Naive B cell (primary cell): ENCODE measurements around the gene FMNL1. TPM values are rescaled to one million over a fixed set of nuclear protein-coding genes. Genes with fewer than 3 reads are reported as not detected.

Source experiments
- ATAC-seq, 2 donors: fragments of 150-1000 bp; cut with Tn5 transposase; 2 replicates each; pipeline ENCODE4 v1.10.0; 2021; ENCODE audit warnings: low read depth in 2 of 2, mild to moderate bottlenecking in 2 of 2, moderate library complexity in 2 of 2
- DNase-seq: peaks from one replicate; pipeline ENCODE4 v3.0.0; 2022
- H3K27ac Mint-ChIP-seq, 6 donors: one replicate each; pipeline ENCODE4 v1.8.0; 2020 to 2022; ENCODE audit warnings: mild to moderate bottlenecking in 6 of 6, mixed read lengths in 6 of 6, moderate library complexity in 5 of 6, inconsistent platforms in 2 of 6
- H3K27me3 Mint-ChIP-seq, 3 donors: one replicate each; pipeline ENCODE4 v1.8.0; 2021 to 2022; ENCODE audit warnings: mixed read lengths in 3 of 3, mild to moderate bottlenecking in 1 of 3
- H3K36me3 Mint-ChIP-seq, 2 donors: one replicate each; pipeline ENCODE4 v1.8.0; 2020 to 2022; ENCODE audit warnings: mixed read lengths in 2 of 2, inconsistent platforms in 1 of 2, mild to moderate bottlenecking in 1 of 2
- H3K4me1 Mint-ChIP-seq, 3 donors: one replicate each; pipeline ENCODE4 v1.8.0; 2020 to 2022; ENCODE audit warnings: mixed read lengths in 3 of 3, inconsistent platforms in 1 of 3, mild to moderate bottlenecking in 1 of 3, moderate library complexity in 1 of 3
- H3K4me3 Mint-ChIP-seq, 8 donors: one replicate each; pipeline ENCODE4 v1.8.0; 2020 to 2022; ENCODE audit warnings: mild to moderate bottlenecking in 8 of 8, mixed read lengths in 8 of 8, moderate library complexity in 8 of 8, inconsistent platforms in 2 of 8
- H3K9me3 Mint-ChIP-seq, 7 donors: one replicate each; pipeline ENCODE4 v1.8.0; 2020 to 2022; ENCODE audit warnings: mixed read lengths in 7 of 7, mild to moderate bottlenecking in 5 of 7, inconsistent platforms in 2 of 7, moderate library complexity in 1 of 7
- polyA plus RNA-seq, 6 donors: library from polyadenylated mRNA; unstranded; fragments of 300-500 nt; fragmentation: Illumina TruSeq; gene quantifications; one replicate each; pipeline ENCODE4 v1.2.3, GENCODE V29; 2021; ENCODE audit warnings: low read depth in 6 of 6

FMNL1 gene
- 10 to 100 TPM; 16.9 to 47.0 (median 22.3) TPM for polyA plus RNA-seq

DNA sequence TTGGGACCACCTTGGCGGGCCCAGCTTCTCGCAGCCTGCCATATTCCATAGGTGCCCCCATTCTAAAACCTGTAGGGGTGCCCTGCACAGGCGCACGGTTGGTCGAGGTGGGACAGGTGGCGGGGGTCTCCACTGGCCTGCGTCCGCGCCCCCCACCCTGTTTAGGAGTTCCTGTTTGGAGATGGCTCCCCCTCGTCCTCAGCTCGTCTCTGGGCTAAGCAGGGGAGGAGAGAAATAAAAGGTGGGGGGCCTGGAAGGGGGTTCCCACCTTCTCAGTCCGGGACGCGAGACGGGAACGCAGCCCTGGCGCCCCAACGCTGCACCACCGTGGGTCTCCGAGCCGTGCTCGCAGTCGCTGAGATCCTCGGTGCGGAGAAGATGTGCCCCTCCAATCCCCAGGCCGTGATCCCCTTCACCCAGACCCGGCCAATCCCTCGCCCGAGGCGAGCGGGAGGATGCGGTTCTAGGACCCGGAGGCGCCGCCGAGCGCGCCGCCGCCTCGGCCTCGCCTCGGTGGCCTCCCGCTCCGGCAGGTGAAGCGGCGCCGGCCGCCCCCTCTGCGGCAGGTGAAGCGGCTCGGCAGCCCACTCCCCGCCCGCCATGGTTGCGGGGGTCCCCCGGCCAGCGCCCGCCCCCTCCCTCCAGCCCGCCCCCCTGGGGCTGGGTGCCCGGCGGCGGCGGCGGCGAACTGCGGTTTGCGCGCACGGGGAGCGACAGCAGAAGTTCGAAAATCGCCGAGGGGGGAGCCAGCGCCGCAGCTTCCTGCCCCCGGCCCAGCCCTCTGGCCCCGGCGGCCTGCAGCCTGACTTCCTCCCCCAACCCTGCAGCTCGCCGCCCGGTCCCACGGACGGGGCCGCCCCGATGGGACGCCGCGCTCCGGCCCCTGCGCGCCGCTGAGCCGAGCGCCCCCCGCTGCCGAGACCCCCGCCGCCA is at the start of gene FMNL1:
Gene FMNL1 (plus strand): TSS at position 805 of the 933 bp plus-strand sequence. CDS start 240 bp downstream, outside the sequence.
- DNase-seq (peak; percentile 83), ATAC-seq (peak; percentile 46)
- no peaks in the 10 kb centered on the region for H3K27me3 Mint-ChIP-seq
- H3K4me1 Mint-ChIP-seq: peaks cover 57 to 67% (median 66%) of the 10 kb centered on the region in 3 donors
- H3K36me3 Mint-ChIP-seq: peaks cover 4 to 7% of the 10 kb centered on the region in 2 donors
- no peaks in the 10 kb centered on the region for H3K9me3 Mint-ChIP-seq
- H3K27ac Mint-ChIP-seq: peak within 1 kb of the TSS; percentile 97 to 100 (median 100)
- peak within 1 kb of the TSS; percentile 96 to 99 (median 98) for H3K4me3 Mint-ChIP-seq

DNA sequence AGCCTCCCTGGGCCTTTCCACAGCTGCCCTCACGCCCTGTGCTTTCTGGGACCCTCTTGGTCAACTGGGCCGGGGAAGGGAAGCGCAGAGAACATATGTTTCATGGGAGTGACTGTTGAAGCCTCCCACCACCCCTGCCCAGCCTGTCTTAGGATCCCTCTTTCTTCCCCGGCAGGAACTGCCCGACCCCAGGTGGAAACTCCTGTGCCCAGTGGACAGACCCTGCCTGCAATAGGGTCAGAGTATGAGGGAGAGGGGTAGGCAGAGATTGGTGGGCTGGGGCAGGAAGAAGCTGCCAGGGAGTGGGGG is 49.5 kb upstream of the FMNL1 start:
- no peaks in the 10 kb centered on the region for H3K27me3 Mint-ChIP-seq

DNA sequence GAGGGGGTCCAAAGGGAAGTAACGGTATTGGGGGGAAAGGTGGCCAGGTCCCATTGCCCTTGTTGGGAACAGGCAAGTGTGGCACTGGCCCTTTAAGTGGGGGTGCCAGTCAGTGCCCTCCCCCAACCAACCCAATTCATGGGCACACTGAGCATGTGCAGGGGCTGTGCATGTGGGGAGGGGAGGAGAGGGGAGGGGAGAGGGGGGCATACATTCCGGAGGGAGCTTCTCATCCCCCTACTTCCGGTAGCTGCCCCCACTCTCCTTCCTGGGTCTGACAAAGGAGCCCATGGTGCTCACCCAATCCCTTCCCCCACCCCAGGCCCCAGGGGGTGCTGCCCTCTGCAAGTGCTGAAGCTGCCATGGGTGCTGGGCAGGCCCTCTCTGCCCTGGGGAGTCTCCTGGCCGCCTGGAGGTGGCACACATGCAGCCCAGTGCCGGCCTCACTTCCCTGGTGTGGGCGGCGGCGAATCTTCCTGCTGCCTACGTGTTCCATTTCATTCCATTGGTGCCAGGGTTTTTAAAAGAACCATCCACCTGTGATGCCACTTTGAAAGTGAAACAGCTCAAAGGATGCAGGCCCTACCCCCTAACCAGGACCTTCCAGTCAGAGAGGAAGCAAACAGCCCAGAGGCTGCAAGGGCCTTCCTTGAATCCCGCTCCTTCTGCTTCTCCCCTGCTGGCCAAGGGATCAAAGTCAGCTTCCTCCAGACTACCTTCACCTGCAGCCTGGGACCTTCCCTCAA is 49.0 kb upstream of the FMNL1 start:
- Mint-ChIP-seq H3K36me3 (no peaks in the 10 kb centered on the region), H3K27ac (peak overlapping the region; percentile 53 to 94 (median 87)), H3K4me3 (peak overlapping the region; percentile 81 to 91 (median 88)), H3K4me1 (peaks cover 7 to 24% (median 12%) of the 10 kb centered on the region in 3 donors), H3K27me3 (no peaks in the 10 kb centered on the region), H3K9me3 (no peaks in the 10 kb centered on the region)
- peak; percentile 81 to 85 for ATAC-seq
- DNase-seq: peak; percentile 54

More for the DNA sequence above, 49.5 kb upstream of the FMNL1 start:
- H3K9me3 Mint-ChIP-seq: no peaks in the 10 kb centered on the region
- peak overlapping the region in 7 of 8 donors; percentile 32 to 86 (median 70) for H3K4me3 Mint-ChIP-seq
- peak overlapping the region in 3 of 6 donors; percentile 26 to 87 (median 78) for H3K27ac Mint-ChIP-seq
- no peaks in the 10 kb centered on the region for H3K36me3 Mint-ChIP-seq
- peaks cover 7 to 24% (median 12%) of the 10 kb centered on the region in 3 donors for H3K4me1 Mint-ChIP-seq
- ATAC-seq: no peak
- no peak for DNase-seq

GRCh38 chr17:45175759-45176115 is 45.9 kb upstream of the FMNL1 start:
- ATAC-seq (no peak), DNase-seq (no peak)
- Mint-ChIP-seq H3K4me1 (peaks cover 7 to 23% (median 12%) of the 10 kb centered on the region in 3 donors), H3K36me3 (no peaks in the 10 kb centered on the region), H3K27ac (peak overlapping the region in 2 of 6 donors; percentile 29 to 52), H3K27me3 (no peaks in the 10 kb centered on the region), H3K4me3 (peak overlapping the region in 3 of 8 donors; percentile 25 to 47 (median 36)), H3K9me3 (no peaks in the 10 kb centered on the region)

- ATAC-seq: no peak
- Mint-ChIP-seq H3K9me3 (no peaks in the 10 kb centered on the region), H3K4me3 (no peak overlapping the region), H3K36me3 (no peaks in the 10 kb centered on the region), H3K27me3 (no peaks in the 10 kb centered on the region), H3K27ac (no peak overlapping the region), H3K4me1 (peaks cover 6 to 9% (median 7%) of the 10 kb centered on the region in 3 donors)
- no peak for DNase-seq
Measured at GRCh38 chr17:45177563-45177962, 44.1 kb upstream of the FMNL1 start.

- no peak for ATAC-seq
- DNase-seq: no peak
- H3K27ac Mint-ChIP-seq: no peak overlapping the region
- no peaks in the 10 kb centered on the region for H3K36me3 Mint-ChIP-seq
- no peaks in the 10 kb centered on the region for H3K4me1 Mint-ChIP-seq
- H3K9me3 Mint-ChIP-seq: no peaks in the 10 kb centered on the region
- H3K27me3 Mint-ChIP-seq: peaks cover 0 to 5% (median 0%) of the 10 kb centered on the region in 3 donors
- H3K4me3 Mint-ChIP-seq: no peak overlapping the region
Measured at GRCh38 chr17:45184144-45184543, 37.5 kb upstream of the FMNL1 start.

DNA sequence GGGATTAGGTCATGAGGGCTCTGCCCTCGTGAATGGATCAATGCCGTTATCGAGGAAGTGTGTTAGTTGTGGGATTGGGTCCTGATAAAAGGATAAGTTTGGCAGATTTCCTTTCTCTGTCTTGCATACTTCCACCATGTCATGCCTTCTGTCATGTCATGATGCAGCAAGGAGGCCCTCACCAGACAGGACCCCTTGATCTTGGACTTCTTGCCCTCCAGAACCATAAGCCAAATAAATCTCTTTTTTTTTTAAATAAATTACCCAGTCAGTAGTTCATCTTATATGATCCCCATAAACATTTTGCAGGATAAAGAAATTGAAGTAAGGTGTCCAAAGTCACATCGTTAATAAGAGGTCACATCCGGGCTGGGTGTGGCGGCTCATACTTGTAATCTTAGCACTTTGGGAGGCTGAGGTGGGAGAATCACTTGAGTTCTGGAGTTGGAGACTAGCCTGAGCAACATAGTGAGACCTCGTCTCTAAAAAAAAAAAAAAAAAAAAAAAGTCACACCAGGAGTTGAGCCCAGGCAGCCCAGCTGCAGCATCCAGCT is 34.8 kb upstream of the FMNL1 start:
- Mint-ChIP-seq H3K27me3 (peaks cover 0 to 5% (median 0%) of the 10 kb centered on the region in 3 donors), H3K4me1 (no peaks in the 10 kb centered on the region), H3K36me3 (no peaks in the 10 kb centered on the region), H3K4me3 (no peak overlapping the region), H3K9me3 (no peaks in the 10 kb centered on the region), H3K27ac (no peak overlapping the region)
- DNase-seq (no peak), ATAC-seq (no peak)

DNA sequence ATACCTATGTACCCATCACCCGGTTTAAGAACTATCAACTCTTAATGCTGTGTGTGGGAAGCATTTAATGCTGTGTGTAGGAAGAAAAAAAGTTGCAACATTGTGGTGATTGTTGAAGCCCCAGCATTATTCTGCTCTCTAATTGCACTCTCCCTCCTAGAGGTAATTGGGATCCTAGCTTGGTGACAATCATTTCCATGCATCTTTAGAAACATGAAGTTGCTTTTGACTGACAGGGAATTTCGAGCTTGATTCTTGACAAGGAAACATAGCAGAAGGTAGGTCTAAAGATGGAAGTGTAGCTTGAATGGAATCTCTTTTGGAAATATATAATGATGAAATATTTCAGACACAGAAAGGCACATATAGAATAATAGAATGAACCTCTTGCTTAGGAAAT is 32.7 kb upstream of the FMNL1 start:
- H3K36me3 Mint-ChIP-seq: no peaks in the 10 kb centered on the region
- H3K27me3 Mint-ChIP-seq: peaks cover 0 to 5% (median 0%) of the 10 kb centered on the region in 3 donors
- H3K9me3 Mint-ChIP-seq: no peaks in the 10 kb centered on the region
- no peak overlapping the region for H3K27ac Mint-ChIP-seq
- H3K4me1 Mint-ChIP-seq: no peaks in the 10 kb centered on the region
- DNase-seq: no peak
- no peak for ATAC-seq
- H3K4me3 Mint-ChIP-seq: no peak overlapping the region

GRCh38 chr17:45190503-45191255 is 31.0 kb upstream of the FMNL1 start:
- Mint-ChIP-seq H3K4me3 (no peak overlapping the region), H3K9me3 (peaks cover 0 to 3% (median 0%) of the 10 kb centered on the region in 7 donors), H3K27ac (peak overlapping the region in 1 of 6 donors; percentile 20), H3K4me1 (no peaks in the 10 kb centered on the region), H3K36me3 (no peaks in the 10 kb centered on the region), H3K27me3 (peaks cover 0 to 5% (median 0%) of the 10 kb centered on the region in 3 donors)
- ATAC-seq: peak in 1 of 2 donors; percentile 18
- DNase-seq: no peak

GRCh38 chr17:45195424-45195823 is 26.3 kb upstream of the FMNL1 start:
- Mint-ChIP-seq H3K27me3 (no peaks in the 10 kb centered on the region), H3K4me1 (peaks cover 0 to 7% (median 7%) of the 10 kb centered on the region in 3 donors), H3K4me3 (no peak overlapping the region), H3K27ac (no peak overlapping the region), H3K9me3 (peaks cover 0 to 3% (median 0%) of the 10 kb centered on the region in 7 donors), H3K36me3 (no peaks in the 10 kb centered on the region)
- DNase-seq: no peak
- ATAC-seq: no peak

DNA sequence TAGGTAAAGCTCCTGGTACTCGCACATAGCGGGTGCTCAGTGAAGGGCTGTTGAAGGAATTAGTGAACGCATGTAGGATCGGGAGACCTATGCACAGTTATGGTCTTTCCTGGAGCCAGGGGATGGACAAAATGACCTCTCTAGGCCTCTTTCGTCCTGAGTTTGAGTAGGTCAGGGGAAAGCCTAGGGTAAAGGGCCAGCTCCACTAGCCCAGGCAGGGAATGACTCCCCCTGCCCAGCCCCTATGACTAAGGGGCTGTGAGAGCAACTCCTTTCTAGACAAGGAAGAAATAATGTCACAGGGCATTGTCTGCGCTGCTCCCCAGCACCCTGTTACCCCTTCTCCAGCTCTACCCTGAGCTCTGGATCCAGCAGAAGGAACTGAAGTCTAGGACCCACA is 24.6 kb upstream of the FMNL1 start:
- H3K9me3 Mint-ChIP-seq: peaks cover 0 to 3% (median 0%) of the 10 kb centered on the region in 7 donors
- no peaks in the 10 kb centered on the region for H3K36me3 Mint-ChIP-seq
- no peak overlapping the region for H3K27ac Mint-ChIP-seq
- no peaks in the 10 kb centered on the region for H3K27me3 Mint-ChIP-seq
- no peak for ATAC-seq
- DNase-seq: no peak
- peaks cover 0 to 7% (median 7%) of the 10 kb centered on the region in 3 donors for H3K4me1 Mint-ChIP-seq
- H3K4me3 Mint-ChIP-seq: no peak overlapping the region

GRCh38 chr17:45197555-45198334 is 23.9 kb upstream of the FMNL1 start:
- peaks cover 0 to 7% (median 7%) of the 10 kb centered on the region in 3 donors for H3K4me1 Mint-ChIP-seq
- peak; percentile 99 for ATAC-seq
- H3K9me3 Mint-ChIP-seq: peaks cover 0 to 3% (median 0%) of the 10 kb centered on the region in 7 donors
- H3K36me3 Mint-ChIP-seq: no peaks in the 10 kb centered on the region
- DNase-seq: peak; percentile 85
- H3K27me3 Mint-ChIP-seq: no peaks in the 10 kb centered on the region
- peak overlapping the region in 1 of 6 donors; percentile 51 for H3K27ac Mint-ChIP-seq
- H3K4me3 Mint-ChIP-seq: no peak overlapping the region
